K562 (cell line): ENCODE results near the gene HLCS. TPM values are rescaled to one million over a fixed set of nuclear protein-coding genes. Genes with fewer than 3 reads are reported as not detected.

Source experiments
- ATF6 ChIP-seq: sonication (generic); formaldehyde crosslinking; IDR thresholded peaks from 2 replicates; pipeline ENCODE4 v1.4.0; 2020; ENCODE audit warnings: mild to moderate bottlenecking, missing genetic modification reagents
- ILK ChIP-seq: fragments of 450-650 bp; IDR thresholded peaks from 2 replicates; pipeline ENCODE4 v1.6.1; 2016; ENCODE audit warnings: missing genetic modification characterization, low read depth, mild to moderate bottlenecking, missing compliant biosample characterization, moderate library complexity, borderline replicate concordance
- NFATC3 ChIP-seq: fragments of 450-650 bp; IDR thresholded peaks from 2 replicates; pipeline ENCODE4 v1.6.1; 2017; ENCODE audit warnings: mild to moderate bottlenecking
- NR2C2 ChIP-seq, 2 experiments: fragments of 200-800 bp in 1 of 2; sonication (Bioruptor generic) in 1 of 2; sonication (generic) in 1 of 2; formaldehyde crosslinking in 1 of 2; IDR thresholded peaks; 2 replicates each; pipeline versions ENCODE4 v1.6.1 to v1.8.0; 2016 to 2022; ENCODE audit warnings: mild to moderate bottlenecking in 1 of 2, missing compliant biosample characterization in 1 of 2, missing genetic modification characterization in 1 of 2, missing genetic modification reagents in 1 of 2
- PRPF4 ChIP-seq: fragments of 200-400 bp; formaldehyde crosslinking; IDR thresholded peaks from one replicate; pipeline ENCODE4 v1.6.1; 2017; ENCODE audit warnings: low read length, low read depth, mild to moderate bottlenecking; ENCODE audit not compliant: insufficient read depth, poor library complexity, severe bottlenecking
- U2AF1 ChIP-seq: fragments of 200-400 bp; formaldehyde crosslinking; optimal IDR thresholded peaks from 2 replicates; pipeline ENCODE3; 2017; ENCODE audit warnings: mild to moderate bottlenecking, low read depth, low read length, moderate library complexity
- ZNF583 ChIP-seq: fragments of 250-450 bp; sonication (Bioruptor Pico); IDR thresholded peaks from 2 replicates; pipeline ENCODE4 v1.4.0; 2020
- polyA plus RNA-seq, 8 experiments: library from polyadenylated mRNA; depleted of rRNA in 4 of 8; stranded (reverse) in 5 of 8; unstranded in 3 of 8; fragments of >200 nt; fragmentation: Nextera tagmentation in 2 of 8; fragmentation: Illumina TruSeq in 1 of 8; extraction: Ambion mirVana in 2 of 8; extraction: Trizol in 1 of 8; gene quantifications; 2 replicates each; pipeline versions ENCODE4 v1.2.1 to v1.2.3, GENCODE V29; 2011 to 2014; ENCODE audit warnings: inconsistent platforms in 1 of 8, missing spikeins in 1 of 8
- total RNA-seq, 7 experiments: library from RNA; depleted of rRNA in 6 of 7; stranded (reverse); fragments of >200 nt in 6 of 7; fragmentation: Illumina TruSeq in 2 of 7; extraction: Trizol in 2 of 7; gene quantifications; 2 replicates each; pipeline versions ENCODE4 v1.2.1 to v1.2.3, GENCODE V29; 2011 to 2021; ENCODE audit warnings: low replicate concordance in 1 of 7
- TF ChIP-seq, protein P1 (sequence below): sonication (generic); formaldehyde crosslinking; IDR thresholded peaks from 2 replicates; pipeline ENCODE4 v1.8.0; 2023; ENCODE audit warnings: mild to moderate bottlenecking, missing genetic modification reagents

Gene HLCS
- total and polyA plus RNA-seq, 9 of the 15 experiments (the other 6 are each of a cell fraction or from before 2014, with no cell fraction given): 3.0 to 21.5 (median 17.1) TPM

DNA sequence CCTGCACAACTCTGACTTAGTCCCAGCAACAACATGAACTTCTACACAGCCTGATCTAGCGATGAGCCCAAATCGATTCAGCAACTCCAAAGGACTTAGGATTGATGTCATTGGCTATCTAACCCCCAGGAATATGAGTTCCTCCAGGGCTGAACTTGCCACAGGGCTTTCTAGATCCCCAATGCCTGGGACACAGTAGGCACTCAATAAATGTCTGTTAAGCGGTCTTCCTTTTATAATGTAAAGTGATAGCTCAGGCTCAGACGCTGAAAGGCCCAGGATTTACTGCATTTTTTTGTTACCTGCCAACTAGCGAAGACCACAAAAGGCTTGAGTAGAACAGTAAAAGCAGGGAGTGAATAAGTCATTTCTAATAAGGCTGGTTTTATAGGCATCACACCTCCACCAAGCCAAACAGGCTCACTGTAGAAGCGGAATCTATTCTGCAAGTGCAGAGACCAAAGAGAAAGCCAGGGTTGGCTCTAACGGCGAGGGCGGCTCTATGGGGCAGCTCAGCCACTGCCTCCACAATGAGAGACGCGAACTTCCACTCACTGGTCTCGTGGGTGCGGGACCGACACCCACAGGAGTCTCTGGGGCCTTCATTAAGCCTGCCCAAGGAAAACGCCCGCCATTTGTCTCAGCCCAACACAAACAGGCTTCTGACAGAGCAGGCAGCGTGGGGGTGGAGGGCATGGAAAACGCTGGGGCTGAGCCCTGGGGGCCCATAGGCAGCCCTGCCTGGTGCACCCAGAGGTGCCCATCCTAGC, 52.0 kb downstream of the HLCS start (continued):
- TF ChIP-seq NR2C2 (CRISPR knock-in tag; IDR thresholded peaks at IDR 0.05): no peak
- no peak for TF ChIP-seq NR2C2 (tag; IDR thresholded peaks at IDR 0.05)
- TF ChIP-seq PRPF4: no peak
- TF ChIP-seq ATF6 (CRISPR knock-in tag): no peak
- TF ChIP-seq, protein P1, sequence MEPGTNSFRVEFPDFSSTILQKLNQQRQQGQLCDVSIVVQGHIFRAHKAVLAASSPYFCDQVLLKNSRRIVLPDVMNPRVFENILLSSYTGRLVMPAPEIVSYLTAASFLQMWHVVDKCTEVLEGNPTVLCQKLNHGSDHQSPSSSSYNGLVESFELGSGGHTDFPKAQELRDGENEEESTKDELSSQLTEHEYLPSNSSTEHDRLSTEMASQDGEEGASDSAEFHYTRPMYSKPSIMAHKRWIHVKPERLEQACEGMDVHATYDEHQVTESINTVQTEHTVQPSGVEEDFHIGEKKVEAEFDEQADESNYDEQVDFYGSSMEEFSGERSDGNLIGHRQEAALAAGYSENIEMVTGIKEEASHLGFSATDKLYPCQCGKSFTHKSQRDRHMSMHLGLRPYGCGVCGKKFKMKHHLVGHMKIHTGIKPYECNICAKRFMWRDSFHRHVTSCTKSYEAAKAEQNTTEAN (CRISPR knock-in tag): no peak
- TF ChIP-seq U2AF1: no peak
- no peak for TF ChIP-seq ZNF583
- TF ChIP-seq NFATC3: no peak
- no peak for TF ChIP-seq ILK (tag)
